OCI-LY1 (cell line): ENCODE results near the gene CHMP1A.

Source experiments
- H2AFZ ChIP-seq: fragments of 200-600 bp; sonication (generic), shearing (Covaris generic); 2 replicates; pipeline ENCODE4 v1.6.0; 2014; ENCODE audit warnings: antibody characterized with exemption, mild to moderate bottlenecking, low read length
- H3F3A ChIP-seq: fragments of 200-600 bp; sonication (generic), shearing (Covaris generic); 2 replicates; pipeline ENCODE4 v1.6.0; 2014; ENCODE audit warnings: mild to moderate bottlenecking, antibody characterized with exemption, low read length, moderate library complexity; ENCODE audit not compliant: insufficient read depth
- H3K27ac ChIP-seq: fragments of 200-600 bp; sonication (generic); 2 replicates; pipeline ENCODE4 v1.5.1; 2014; ENCODE audit warnings: low read length, mixed run types, mild to moderate bottlenecking, low read depth; ENCODE audit not compliant: poor library complexity, severe bottlenecking
- H3K27me3 ChIP-seq: fragments of 200-600 bp; sonication (generic); 2 replicates; pipeline ENCODE4 v1.6.0; 2014; ENCODE audit warnings: antibody characterized with exemption, mild to moderate bottlenecking, low read length, moderate library complexity; ENCODE audit not compliant: insufficient read depth
- H3K36me3 ChIP-seq: fragments of 200-600 bp; sonication (generic); 2 replicates; pipeline ENCODE4 v1.6.1; 2014; ENCODE audit warnings: mild to moderate bottlenecking, antibody characterized with exemption, low read length, moderate library complexity, mixed read lengths; ENCODE audit not compliant: insufficient read depth
- H3K4me1 ChIP-seq: fragments of 200-600 bp; sonication (generic); 2 replicates; pipeline ENCODE4 v1.5.1; 2014; ENCODE audit warnings: mild to moderate bottlenecking, low read length, moderate library complexity; ENCODE audit not compliant: insufficient read depth, severe bottlenecking
- H3K4me2 ChIP-seq: fragments of 200-600 bp; sonication (generic), shearing (Covaris generic); 2 replicates; pipeline ENCODE4 v1.6.1; 2014; ENCODE audit warnings: low read length
- H3K4me3 ChIP-seq: fragments of 200-600 bp; sonication (generic); 2 replicates; pipeline ENCODE4 v1.5.1; 2014; ENCODE audit warnings: low read length, low read depth, mild to moderate bottlenecking, mixed read lengths; ENCODE audit not compliant: poor library complexity, severe bottlenecking
- H3K79me2 ChIP-seq: fragments of 200-600 bp; shearing (Covaris generic); 2 replicates; pipeline ENCODE4 v1.6.1; 2016; ENCODE audit warnings: mixed run types, low read length, mixed read lengths; ENCODE audit not compliant: insufficient read depth
- H3K9ac ChIP-seq: fragments of 200-600 bp; sonication (generic), shearing (Covaris generic); 2 replicates; pipeline ENCODE4 v1.6.1; 2014; ENCODE audit warnings: mild to moderate bottlenecking, low read length, mixed read lengths
- H3K9me2 ChIP-seq: fragments of 200-600 bp; sonication (generic), shearing (Covaris generic); 2 replicates; pipeline ENCODE4 v1.6.1; 2014; ENCODE audit warnings: low read depth, mild to moderate bottlenecking, low read length, mixed read lengths
- H3K9me3 ChIP-seq: fragments of 200-600 bp; shearing (Covaris generic); 2 replicates; pipeline ENCODE4 v1.6.1; 2014; ENCODE audit warnings: low read length, mixed read lengths
- H4K20me1 ChIP-seq: fragments of 200-600 bp; sonication (generic), shearing (Covaris generic); 2 replicates; pipeline ENCODE4 v1.6.0; 2016; ENCODE audit warnings: mild to moderate bottlenecking, low read length; ENCODE audit not compliant: insufficient read depth
- EZH2 ChIP-seq: fragments of 200-600 bp; sonication (generic), shearing (Covaris generic); IDR thresholded peaks from 2 replicates; pipeline ENCODE4 v1.8.0; 2017; ENCODE audit warnings: borderline replicate concordance, mixed run types, mild to moderate bottlenecking, antibody characterized with exemption, low read length, moderate library complexity, mixed read lengths
- TF ChIP-seq, protein P1 (sequence below): fragments of 200-600 bp; sonication (generic), shearing (Covaris generic); IDR thresholded peaks from 2 replicates; pipeline ENCODE4 v1.5.1; 2017; ENCODE audit warnings: mild to moderate bottlenecking, antibody characterized with exemption, low read length, moderate library complexity, mixed read lengths

The CHMP1A gene

DNA sequence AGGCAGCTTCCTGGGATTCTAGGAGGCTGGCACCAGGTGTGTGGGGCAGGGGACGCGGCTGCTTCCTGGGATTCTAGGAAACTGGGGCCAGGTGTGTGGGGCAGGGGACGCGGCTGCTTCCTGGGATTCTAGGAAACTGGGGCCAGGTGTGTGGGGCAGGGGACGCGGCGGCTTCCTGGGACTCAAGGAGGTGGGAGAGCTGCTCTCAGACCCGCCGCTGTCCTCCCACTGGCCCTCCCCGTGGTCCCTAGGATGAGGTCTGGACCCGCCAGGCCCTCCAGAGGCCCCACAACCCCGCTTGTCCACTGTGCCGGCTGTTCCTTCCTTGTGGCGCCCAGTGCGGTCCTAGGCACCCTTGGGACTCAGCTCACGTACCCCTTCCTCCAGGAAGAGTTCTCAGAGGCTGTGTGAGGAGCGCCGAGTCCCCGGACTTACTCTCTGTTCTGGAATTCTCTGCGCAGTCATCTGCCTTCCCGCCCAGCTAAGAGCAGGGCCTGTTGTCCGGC is 43.5 kb downstream of the CHMP1A start:
- Histone ChIP-seq H3K9ac (no peak overlapping the region), H2AFZ (no peak overlapping the region), H3K4me1 (peaks cover 7% of the 10 kb centered on the region), H3K4me2 (no peak overlapping the region), H3K27ac (no peak overlapping the region), H3K79me2 (no peaks in the 10 kb centered on the region), H3K36me3 (no peaks in the 10 kb centered on the region), H3K9me3 (no peaks in the 10 kb centered on the region), H3K9me2 (no peaks in the 10 kb centered on the region), H3F3A (no peaks in the 10 kb centered on the region), H4K20me1 (no peaks in the 10 kb centered on the region), H3K4me3 (no peak overlapping the region), H3K27me3 (peaks cover 4% of the 10 kb centered on the region; the same call in 1 of the 2 replicates)
- TF ChIP-seq EZH2: no peak
- TF ChIP-seq, protein P1, sequence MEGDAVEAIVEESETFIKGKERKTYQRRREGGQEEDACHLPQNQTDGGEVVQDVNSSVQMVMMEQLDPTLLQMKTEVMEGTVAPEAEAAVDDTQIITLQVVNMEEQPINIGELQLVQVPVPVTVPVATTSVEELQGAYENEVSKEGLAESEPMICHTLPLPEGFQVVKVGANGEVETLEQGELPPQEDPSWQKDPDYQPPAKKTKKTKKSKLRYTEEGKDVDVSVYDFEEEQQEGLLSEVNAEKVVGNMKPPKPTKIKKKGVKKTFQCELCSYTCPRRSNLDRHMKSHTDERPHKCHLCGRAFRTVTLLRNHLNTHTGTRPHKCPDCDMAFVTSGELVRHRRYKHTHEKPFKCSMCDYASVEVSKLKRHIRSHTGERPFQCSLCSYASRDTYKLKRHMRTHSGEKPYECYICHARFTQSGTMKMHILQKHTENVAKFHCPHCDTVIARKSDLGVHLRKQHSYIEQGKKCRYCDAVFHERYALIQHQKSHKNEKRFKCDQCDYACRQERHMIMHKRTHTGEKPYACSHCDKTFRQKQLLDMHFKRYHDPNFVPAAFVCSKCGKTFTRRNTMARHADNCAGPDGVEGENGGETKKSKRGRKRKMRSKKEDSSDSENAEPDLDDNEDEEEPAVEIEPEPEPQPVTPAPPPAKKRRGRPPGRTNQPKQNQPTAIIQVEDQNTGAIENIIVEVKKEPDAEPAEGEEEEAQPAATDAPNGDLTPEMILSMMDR: no peak

DNA sequence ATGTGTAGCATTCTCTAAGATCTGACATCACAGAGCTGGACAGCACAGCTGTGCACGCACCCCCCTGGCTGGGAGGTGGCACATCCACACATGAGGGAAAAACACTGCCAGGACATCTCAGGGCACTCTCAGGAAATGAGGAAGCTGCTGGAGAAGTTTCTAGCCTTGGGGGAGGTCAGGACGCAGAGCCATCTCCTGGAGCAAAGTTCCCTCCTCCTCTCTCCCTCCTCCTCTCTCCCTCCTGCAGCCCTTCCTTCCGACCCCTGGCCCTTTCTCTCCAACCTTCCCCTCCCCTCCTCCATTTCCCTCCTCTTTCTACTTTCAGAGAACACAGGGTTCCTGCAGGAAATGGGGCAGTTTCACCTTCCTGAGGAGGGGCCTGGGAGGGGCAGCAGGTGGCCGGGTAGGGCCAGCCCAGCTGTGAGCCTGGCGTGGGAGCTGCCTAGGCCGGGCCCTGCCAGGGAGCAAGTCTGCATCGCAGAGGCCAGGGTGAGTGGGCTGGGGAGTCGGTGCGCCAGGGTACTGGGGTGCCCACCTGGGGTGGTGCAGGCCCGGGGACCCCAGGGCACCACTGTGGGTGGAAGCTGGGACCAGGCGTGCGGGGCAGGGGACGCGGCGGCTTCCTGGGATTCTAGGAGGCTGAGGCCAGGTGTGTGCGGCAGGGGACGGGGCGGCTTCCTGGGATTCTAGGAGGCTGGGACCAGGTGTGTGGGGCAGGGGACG is 44.1 kb downstream of the CHMP1A start, which contains the start of gene DPEP1:
TSS of gene DPEP1 (plus strand) at position 412 of the 723 bp plus-strand sequence. CDS start 16,769 bp downstream, outside the sequence.
- no peaks in the 10 kb centered on the region for H3K79me2 ChIP-seq
- no peak within 1 kb of the TSS for H3K27ac ChIP-seq
- H2AFZ ChIP-seq: no peak within 1 kb of the TSS
- H3K27me3 ChIP-seq: peaks cover 4% of the 10 kb centered on the region; the same call in 1 of the 2 replicates
- H3K4me3 ChIP-seq: no peak within 1 kb of the TSS
- no peak within 1 kb of the TSS for H3K9ac ChIP-seq
- peaks cover 7% of the 10 kb centered on the region for H3K4me1 ChIP-seq
- no peaks in the 10 kb centered on the region for H4K20me1 ChIP-seq
- H3K36me3 ChIP-seq: no peaks in the 10 kb centered on the region
- H3K4me2 ChIP-seq: no peak within 1 kb of the TSS
- H3F3A ChIP-seq: no peaks in the 10 kb centered on the region
- TF ChIP-seq EZH2: no peak
- TF ChIP-seq, protein P1: no peak
- no peaks in the 10 kb centered on the region for H3K9me2 ChIP-seq
- H3K9me3 ChIP-seq: no peaks in the 10 kb centered on the region

DNA sequence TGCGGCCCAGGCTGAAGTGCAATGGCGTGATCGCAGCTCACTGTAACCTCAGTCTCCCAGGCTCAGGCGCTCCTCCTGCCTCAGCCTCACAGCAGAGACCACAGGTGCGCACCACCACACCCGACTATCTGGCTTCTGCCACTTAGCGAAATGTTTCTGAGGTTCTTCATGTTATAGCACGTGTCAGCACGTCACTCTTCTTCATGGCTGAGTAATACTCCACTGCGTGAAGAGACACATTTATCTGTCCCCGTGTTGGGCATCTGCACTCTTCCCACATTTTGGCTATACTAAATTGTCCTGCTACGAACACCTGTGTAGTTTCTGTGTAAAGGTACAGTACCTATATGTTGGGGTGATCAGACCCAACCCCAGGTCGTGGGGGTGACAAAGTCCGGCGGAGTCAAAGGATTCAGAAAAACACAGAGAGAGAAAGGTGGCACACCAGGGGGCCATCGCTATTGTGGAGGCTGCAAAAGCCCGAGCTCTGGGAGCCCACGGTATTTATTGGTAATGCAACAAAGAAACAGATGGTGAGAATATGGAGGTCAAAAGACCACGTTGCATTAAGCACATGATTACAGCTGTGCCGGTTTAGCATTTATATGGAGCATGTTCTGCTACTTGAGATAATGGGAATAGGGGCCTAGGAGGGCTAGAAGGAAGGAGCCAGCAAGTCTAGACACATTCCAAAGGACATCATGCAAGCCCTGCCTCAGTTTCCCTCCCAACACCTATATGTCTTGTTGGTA is 44.9 kb downstream of the CHMP1A start:
- H3K9me3 ChIP-seq: no peaks in the 10 kb centered on the region
- TF ChIP-seq, protein P1: no peak
- TF ChIP-seq EZH2: no peak

More for the DNA sequence above, 44.9 kb downstream of the CHMP1A start:
- Histone ChIP-seq H3K4me1 (peaks cover 12% of the 10 kb centered on the region), H3K79me2 (no peaks in the 10 kb centered on the region), H4K20me1 (no peaks in the 10 kb centered on the region), H2AFZ (no peak overlapping the region), H3K27me3 (peaks cover 8% of the 10 kb centered on the region; the same call in 1 of the 2 replicates), H3K36me3 (no peaks in the 10 kb centered on the region), H3K9ac (no peak overlapping the region), H3K27ac (no peak overlapping the region), H3K4me2 (no peak overlapping the region), H3F3A (no peaks in the 10 kb centered on the region), H3K4me3 (no peak overlapping the region), H3K9me2 (no peaks in the 10 kb centered on the region)
